ENCODE measurements around the gene CHRNA4. TPM values are rescaled to one million over a fixed set of nuclear protein-coding genes. Genes with fewer than 3 reads are reported as not detected.

The CHRNA4 gene
- total RNA-seq, 2 donors from 2014 or later, result not detected

DNA sequence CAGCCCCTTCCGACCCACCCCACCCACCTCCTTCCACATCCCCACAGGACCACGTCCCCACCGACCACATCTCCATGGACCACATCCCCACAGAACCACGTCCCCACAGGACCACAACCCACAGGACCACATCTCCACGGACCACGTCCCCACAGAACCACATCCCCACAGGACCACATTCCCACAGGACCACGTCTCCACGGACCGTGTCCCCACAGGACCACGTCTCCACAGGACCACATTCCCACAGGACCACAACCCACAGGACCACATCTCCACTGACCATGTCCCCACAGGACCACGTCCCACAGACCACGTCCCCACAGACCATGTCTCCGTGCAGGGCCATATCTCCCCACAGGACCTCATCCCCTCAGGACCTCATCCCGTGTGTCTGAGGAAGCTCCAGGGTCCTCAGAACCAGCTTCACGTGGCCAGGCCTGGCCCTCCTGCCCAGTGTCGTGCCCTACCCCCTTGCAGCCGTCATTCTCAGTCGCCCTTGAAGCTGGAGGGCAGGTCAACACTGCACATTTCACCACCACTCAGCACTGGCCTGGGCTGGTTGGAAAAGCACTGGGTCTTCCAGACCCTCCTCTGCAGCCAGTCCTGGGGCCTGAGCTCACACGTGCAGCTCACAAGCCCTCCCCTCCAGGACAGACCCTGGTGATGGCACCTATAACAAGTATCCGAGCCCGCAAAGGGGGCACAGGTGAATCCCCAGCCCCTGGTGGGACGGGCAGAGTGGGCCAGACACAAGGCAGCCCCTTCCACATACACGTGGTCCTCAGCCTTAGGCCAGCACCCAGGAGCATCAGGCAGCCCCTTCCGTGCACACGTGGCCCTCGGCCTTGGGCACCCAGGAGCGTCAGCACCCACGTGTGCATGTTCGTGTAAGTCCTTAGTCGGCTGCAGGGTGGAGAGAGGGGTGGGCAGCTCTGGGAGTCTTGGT, 3.9 kb downstream of the CHRNA4 start:
- Histone ChIP-seq H3K36me3 (replicated peaks in 1 of 2; ENCODE audit: insufficient read depth in 1 of 2, low read depth in 2 of 2) (no peaks in the 10 kb centered on the region), H3K27me3 (peaks cover 0 to 14% of the 10 kb centered on the region in 2 donors), H3K9me3 (no peaks in the 10 kb centered on the region), H3K27ac (no peak overlapping the region), H3K4me1 (peaks cover 20% of the 10 kb centered on the region), H3K4me3 (no peak overlapping the region)
- TF ChIP-seq, protein P1, sequence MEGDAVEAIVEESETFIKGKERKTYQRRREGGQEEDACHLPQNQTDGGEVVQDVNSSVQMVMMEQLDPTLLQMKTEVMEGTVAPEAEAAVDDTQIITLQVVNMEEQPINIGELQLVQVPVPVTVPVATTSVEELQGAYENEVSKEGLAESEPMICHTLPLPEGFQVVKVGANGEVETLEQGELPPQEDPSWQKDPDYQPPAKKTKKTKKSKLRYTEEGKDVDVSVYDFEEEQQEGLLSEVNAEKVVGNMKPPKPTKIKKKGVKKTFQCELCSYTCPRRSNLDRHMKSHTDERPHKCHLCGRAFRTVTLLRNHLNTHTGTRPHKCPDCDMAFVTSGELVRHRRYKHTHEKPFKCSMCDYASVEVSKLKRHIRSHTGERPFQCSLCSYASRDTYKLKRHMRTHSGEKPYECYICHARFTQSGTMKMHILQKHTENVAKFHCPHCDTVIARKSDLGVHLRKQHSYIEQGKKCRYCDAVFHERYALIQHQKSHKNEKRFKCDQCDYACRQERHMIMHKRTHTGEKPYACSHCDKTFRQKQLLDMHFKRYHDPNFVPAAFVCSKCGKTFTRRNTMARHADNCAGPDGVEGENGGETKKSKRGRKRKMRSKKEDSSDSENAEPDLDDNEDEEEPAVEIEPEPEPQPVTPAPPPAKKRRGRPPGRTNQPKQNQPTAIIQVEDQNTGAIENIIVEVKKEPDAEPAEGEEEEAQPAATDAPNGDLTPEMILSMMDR (IDR thresholded peaks at IDR 0.05), result no peak
- no peak for TF ChIP-seq POLR2A (IDR thresholded peaks at IDR 0.05)
- WGBS, 2 donors, result 39 to 68% methylated on average over 17 to 28 of the region's 30 CpGs
- DNase-seq (no peak), ATAC-seq (no peak)
- intact Hi-C loops (cut with DNase I), result no loop called here

GRCh38 chr20:63356511-63356910, 4.6 kb downstream of the CHRNA4 start:
- TF ChIP-seq, protein P1 (IDR thresholded peaks at IDR 0.05), result no peak
- TF ChIP-seq POLR2A (IDR thresholded peaks at IDR 0.05), result no peak
- peaks cover 20% of the 10 kb centered on the region for H3K4me1 ChIP-seq
- intact Hi-C loops (cut with DNase I), result no loop called here
- ATAC-seq (no peak), DNase-seq (no peak)
- 70 to 77% methylated on average over 4 to 8 of the region's 8 CpGs for WGBS, 2 donors
- no peaks in the 10 kb centered on the region for H3K9me3 ChIP-seq
- H3K36me3 ChIP-seq (replicated peaks in 1 of 2; ENCODE audit: insufficient read depth in 1 of 2, low read depth in 2 of 2), result no peaks in the 10 kb centered on the region
- H3K27me3 ChIP-seq, result peaks cover 0 to 14% of the 10 kb centered on the region in 2 donors
- no peak overlapping the region for H3K27ac ChIP-seq
- H3K4me3 ChIP-seq, result no peak overlapping the region

GRCh38 chr20:63355781-63356295, 5.3 kb downstream of the CHRNA4 start:
- intact Hi-C loops (cut with DNase I), result no loop called here
- H3K27me3 ChIP-seq, result peaks cover 0 to 13% of the 10 kb centered on the region in 2 donors
- no peak for ATAC-seq
- no peak overlapping the region for H3K4me3 ChIP-seq
- no peak for DNase-seq
- no peak for TF ChIP-seq POLR2A (IDR thresholded peaks at IDR 0.05)
- TF ChIP-seq, protein P1 (IDR thresholded peaks at IDR 0.05), result no peak
- no peaks in the 10 kb centered on the region for H3K36me3 ChIP-seq (replicated peaks in 1 of 2; ENCODE audit: insufficient read depth in 1 of 2, low read depth in 2 of 2)
- H3K27ac ChIP-seq, result no peak overlapping the region
- 75% methylated on average over 8 of the region's 11 CpGs; no CpG with 5 or more reads in 1 of the 2 donors for WGBS, 2 donors
- H3K9me3 ChIP-seq, result no peaks in the 10 kb centered on the region
- H3K4me1 ChIP-seq, result peaks cover 18% of the 10 kb centered on the region

- DNase-seq (no peak), ATAC-seq (no peak)
- Histone ChIP-seq H3K4me3 (no peak overlapping the region), H3K27ac (no peak overlapping the region), H3K27me3 (peaks cover 0 to 3% of the 10 kb centered on the region in 2 donors), H3K9me3 (no peaks in the 10 kb centered on the region), H3K36me3 (replicated peaks in 1 of 2; ENCODE audit: insufficient read depth in 1 of 2, low read depth in 2 of 2) (no peaks in the 10 kb centered on the region), H3K4me1 (peaks cover 12% of the 10 kb centered on the region)
- WGBS, 2 donors, result 68 to 78% methylated on average over 7 to 24 of the region's 25 CpGs
- intact Hi-C loops (cut with DNase I), result no loop called here
- TF ChIP-seq POLR2A (IDR thresholded peaks at IDR 0.05), result no peak
- TF ChIP-seq, protein P1 (IDR thresholded peaks at IDR 0.05), result no peak
These were observed 6.4 kb downstream of the CHRNA4 start for GRCh38 chr20:63354636-63355350.
